Activated T-helper 1 cell treated with anti-CD3 and anti-CD28 coated beads, Interleukin-12 subunit alpha, Interleukin-12 subunit beta, Interleukin-2, Interleukin-4 antibody, amounts not matched to agents 30 ng/mL and 10 ng/mL and 1 ng/mL, durations not matched to agents 14 hours and 24 hours and 36 hours (primary cell): ENCODE data around the gene PLSCR4. TPM values are rescaled to one million over a fixed set of nuclear protein-coding genes. Genes with fewer than 3 reads are reported as not detected.
A peak's percentile ranks its signal among the peaks of the same experiment; 100 is the strongest.

ENCODE experiments used
- DNase-seq: peaks from one replicate; pipeline ENCODE4 v3.0.0; 2021; ENCODE audit warnings: low spot score
- H3K27ac Mint-ChIP-seq: one replicate; pipeline ENCODE4 v1.8.0; 2021; ENCODE audit warnings: mild to moderate bottlenecking, mixed read lengths
- H3K27me3 Mint-ChIP-seq: one replicate; pipeline ENCODE4 v1.8.0; 2022; ENCODE audit warnings: mild to moderate bottlenecking, moderate library complexity, mixed read lengths; ENCODE audit not compliant: insufficient read depth
- H3K36me3 Mint-ChIP-seq: one replicate; pipeline ENCODE4 v1.8.0; 2021; ENCODE audit warnings: low read depth, mixed read lengths
- H3K4me1 Mint-ChIP-seq: one replicate; pipeline ENCODE4 v1.8.0; 2021; ENCODE audit warnings: low read depth, mixed read lengths
- H3K4me3 Mint-ChIP-seq: one replicate; pipeline ENCODE4 v1.8.0; 2021; ENCODE audit warnings: mild to moderate bottlenecking, moderate library complexity, mixed read lengths
- H3K9me3 Mint-ChIP-seq: one replicate; pipeline ENCODE4 v1.8.0; 2021; ENCODE audit warnings: mixed read lengths
- intact Hi-C: fragments of 100-400 bp; cut with micrococcal nuclease; formaldehyde crosslinking; loops from one replicate; pipeline ENCODE4 v1.15.1; 2024
- total RNA-seq: library from RNA; stranded (reverse); gene quantifications from 2 replicates; pipeline ENCODE4 v1.2.3, GENCODE V29; 2022

The PLSCR4 gene
- total RNA-seq, 1 donor from 2014 or later = not detected

GRCh38 chr3:146177519-146177918 lies 73.4 kb downstream of the PLSCR4 start:
- no peak for DNase-seq
- H3K9me3 Mint-ChIP-seq = no peaks in the 10 kb centered on the region
- H3K4me1 Mint-ChIP-seq = no peaks in the 10 kb centered on the region
- intact Hi-C loops = no loop called here
- no peaks in the 10 kb centered on the region for H3K36me3 Mint-ChIP-seq
- peaks cover 3% of the 10 kb centered on the region for H3K27me3 Mint-ChIP-seq
- H3K27ac Mint-ChIP-seq = no peak overlapping the region
- no peak overlapping the region for H3K4me3 Mint-ChIP-seq

DNA sequence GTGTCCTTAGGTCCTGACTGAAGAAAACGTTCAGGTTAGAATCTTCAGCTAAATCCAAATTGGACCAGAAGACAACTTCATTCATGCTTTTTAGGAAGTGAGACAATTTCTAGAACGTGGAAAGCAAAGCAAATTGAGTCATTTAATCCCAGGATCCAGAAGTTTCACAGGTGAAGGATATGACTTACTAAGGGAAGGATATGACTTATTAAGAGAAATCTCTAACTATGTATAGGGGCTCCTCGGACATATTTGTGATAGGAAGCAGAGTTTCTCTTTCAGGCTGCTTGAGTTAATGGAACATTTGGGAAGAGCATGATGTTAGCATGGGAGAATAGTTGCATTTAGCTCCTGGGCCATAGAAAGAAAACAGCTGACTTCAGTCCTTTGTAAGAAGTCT lies 73.8 kb downstream of the PLSCR4 start:
- Mint-ChIP-seq H3K4me3 (no peak overlapping the region), H3K27ac (no peak overlapping the region), H3K36me3 (no peaks in the 10 kb centered on the region), H3K4me1 (no peaks in the 10 kb centered on the region), H3K27me3 (peaks cover 3% of the 10 kb centered on the region), H3K9me3 (no peaks in the 10 kb centered on the region)
- intact Hi-C loops = no loop called here
- no peak for DNase-seq

- intact Hi-C loops = no loop called here
- Mint-ChIP-seq H3K4me1 (no peaks in the 10 kb centered on the region), H3K27me3 (peaks cover 3% of the 10 kb centered on the region), H3K4me3 (no peak overlapping the region), H3K27ac (no peak overlapping the region), H3K9me3 (no peaks in the 10 kb centered on the region), H3K36me3 (no peaks in the 10 kb centered on the region)
- DNase-seq = no peak
These were observed 78.3 kb downstream of the PLSCR4 start for GRCh38 chr3:146172586-146172985.

DNA sequence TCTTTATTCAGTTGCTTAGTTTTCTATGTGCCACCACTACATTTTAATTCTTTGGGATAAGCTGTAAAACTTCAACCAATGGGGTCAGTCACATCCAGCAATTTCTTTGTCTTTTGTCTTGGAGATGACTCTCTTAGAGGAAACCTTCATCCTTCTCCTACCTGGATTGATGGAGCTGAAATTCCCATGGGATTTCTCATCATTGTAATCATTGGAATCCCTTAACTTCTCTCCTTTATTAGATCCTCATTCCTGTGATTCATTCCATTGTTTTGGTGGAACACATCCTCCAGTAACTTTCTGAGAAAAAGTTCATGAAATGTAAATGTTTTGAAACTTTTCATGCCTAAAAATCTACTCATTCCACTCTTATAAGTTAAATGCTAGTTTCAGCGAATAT lies 80.3 kb downstream of the PLSCR4 start:
- intact Hi-C loops = no loop called here
- Mint-ChIP-seq H3K4me1 (no peaks in the 10 kb centered on the region), H3K4me3 (no peak overlapping the region)

DNA sequence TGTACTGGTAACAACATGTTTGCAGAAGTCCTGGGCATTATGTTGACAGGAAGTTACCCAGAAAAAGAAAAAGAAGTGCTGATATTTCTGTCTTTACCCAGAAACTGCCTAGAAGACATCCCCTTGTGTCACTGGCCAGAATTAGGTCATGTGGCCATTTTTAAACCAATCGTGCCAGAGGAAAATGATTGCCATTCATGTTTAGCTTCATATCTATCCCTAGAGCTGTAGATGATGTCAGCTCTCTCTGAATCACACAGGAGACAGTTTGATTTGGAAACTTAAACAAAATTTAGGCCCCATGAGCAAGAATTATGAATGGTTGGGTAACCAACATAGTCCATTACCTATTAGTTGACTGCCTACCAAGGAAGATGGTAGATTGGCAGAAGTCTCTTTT lies 81.0 kb downstream of the PLSCR4 start:
- intact Hi-C loops = no loop called here
- Mint-ChIP-seq H3K36me3 (no peaks in the 10 kb centered on the region), H3K27me3 (peaks cover 10% of the 10 kb centered on the region), H3K4me1 (no peaks in the 10 kb centered on the region), H3K27ac (no peak overlapping the region), H3K9me3 (no peaks in the 10 kb centered on the region), H3K4me3 (no peak overlapping the region)
- DNase-seq = no peak

More for the DNA sequence above, 80.3 kb downstream of the PLSCR4 start:
- Mint-ChIP-seq H3K27ac (no peak overlapping the region), H3K36me3 (no peaks in the 10 kb centered on the region), H3K27me3 (peaks cover 5% of the 10 kb centered on the region), H3K9me3 (no peaks in the 10 kb centered on the region)
- DNase-seq = no peak

DNA sequence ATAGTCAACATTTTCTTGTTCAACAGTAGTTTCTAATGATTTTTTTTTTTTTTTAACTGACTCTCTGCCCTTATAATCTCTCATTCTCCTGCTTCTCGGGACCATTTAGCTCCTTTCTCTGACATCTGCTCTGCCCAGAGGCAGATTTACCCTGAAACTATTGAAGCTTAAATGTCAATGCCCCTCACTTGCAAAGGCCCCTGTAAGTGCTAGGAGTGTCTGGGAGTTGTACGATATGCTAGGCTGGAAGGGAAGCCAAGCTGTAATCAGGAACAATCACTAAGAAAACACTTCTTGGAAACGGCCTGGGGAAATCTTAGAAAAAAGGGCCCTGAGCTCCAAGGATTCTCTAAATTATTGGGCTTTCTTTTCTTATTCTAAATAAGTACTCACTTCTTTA lies 84.1 kb downstream of the PLSCR4 start:
- DNase-seq = no peak
- Mint-ChIP-seq H3K27me3 (peaks cover 30% of the 10 kb centered on the region), H3K4me1 (no peaks in the 10 kb centered on the region), H3K27ac (no peak overlapping the region), H3K4me3 (no peak overlapping the region), H3K36me3 (no peaks in the 10 kb centered on the region), H3K9me3 (no peaks in the 10 kb centered on the region)
- intact Hi-C loops = no loop called here

DNA sequence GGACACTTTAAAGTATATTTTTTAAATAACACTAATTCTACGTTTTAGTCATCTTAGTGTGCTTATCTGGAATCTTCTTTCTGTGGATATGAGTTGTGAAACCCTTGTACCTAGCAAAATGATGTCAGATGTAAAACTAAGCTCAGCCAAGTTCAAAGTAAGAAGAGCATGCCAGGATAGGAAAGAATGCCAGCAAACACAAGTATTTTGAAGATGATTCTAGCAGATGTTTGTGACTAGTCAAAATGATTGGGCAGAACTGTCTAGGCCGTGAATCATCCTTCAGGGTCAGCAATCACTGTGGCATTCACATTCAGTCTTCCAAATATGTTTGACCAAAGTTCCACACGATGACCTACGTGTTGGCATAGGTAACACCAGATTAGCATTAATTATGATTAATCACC lies 84.5 kb downstream of the PLSCR4 start:
- Mint-ChIP-seq H3K27me3 (peaks cover 34% of the 10 kb centered on the region), H3K4me1 (no peaks in the 10 kb centered on the region), H3K9me3 (no peaks in the 10 kb centered on the region), H3K27ac (no peak overlapping the region), H3K36me3 (no peaks in the 10 kb centered on the region), H3K4me3 (no peak overlapping the region)
- no peak for DNase-seq
- intact Hi-C loops = no loop called here

DNA sequence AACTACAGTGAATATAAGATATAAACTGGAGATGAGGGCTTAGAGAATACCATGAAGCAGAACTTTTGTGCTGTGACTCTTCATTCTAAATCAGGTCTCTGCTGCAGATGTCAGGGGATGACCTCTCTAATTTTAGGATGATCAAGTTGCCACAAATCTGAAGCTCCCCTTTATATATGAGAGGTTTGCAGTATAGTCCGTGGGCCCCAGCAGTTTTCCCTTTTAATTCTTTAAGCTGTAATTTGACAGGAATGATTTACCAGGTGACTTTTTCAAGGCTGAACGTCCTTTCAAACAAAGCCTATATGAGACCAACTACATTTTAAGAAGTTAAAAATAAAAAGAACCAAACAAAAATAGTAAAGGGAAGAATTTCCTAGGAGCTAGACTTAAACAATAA lies 85.0 kb downstream of the PLSCR4 start:
- Mint-ChIP-seq H3K9me3 (no peaks in the 10 kb centered on the region), H3K4me3 (no peak overlapping the region)

DNA sequence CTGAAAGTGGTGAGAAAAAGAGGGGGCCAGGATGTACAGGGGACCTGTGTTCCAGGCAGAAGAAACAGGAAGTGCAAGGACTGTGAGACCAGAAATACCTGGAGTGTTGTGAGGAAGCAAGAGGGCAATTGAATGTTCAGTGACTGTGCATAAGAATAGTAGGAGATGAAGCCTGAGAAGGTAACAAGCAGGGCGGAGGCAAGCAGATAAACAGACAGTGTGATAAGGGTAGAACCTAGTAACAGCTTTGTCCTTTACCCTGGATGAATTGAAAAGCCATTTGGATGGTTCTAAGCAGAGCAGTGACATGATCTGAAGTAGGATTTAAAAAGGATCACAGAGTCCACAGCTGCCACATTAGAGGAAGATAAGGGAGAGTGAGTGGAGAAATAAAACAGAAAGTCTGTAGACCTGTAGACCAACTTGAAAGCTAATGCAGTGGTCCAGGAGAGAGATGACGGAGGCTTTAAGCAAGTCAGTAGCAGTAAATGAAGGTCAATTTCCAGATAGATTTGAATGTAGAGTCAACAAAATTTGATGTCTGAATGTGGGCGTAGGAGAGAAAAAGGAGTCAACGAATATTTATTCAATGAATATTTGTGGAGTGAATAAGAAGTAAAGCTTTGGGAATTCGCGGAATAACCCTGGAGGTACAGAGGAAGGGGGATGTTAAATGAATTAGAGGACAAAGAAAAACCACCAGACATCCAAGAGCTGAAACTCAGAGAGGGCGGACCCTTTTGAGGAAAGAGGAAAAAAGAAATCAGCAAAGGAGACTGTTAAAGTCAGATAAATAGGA lies 85.7 kb downstream of the PLSCR4 start:
- peaks cover 41% of the 10 kb centered on the region for H3K27me3 Mint-ChIP-seq
- no peaks in the 10 kb centered on the region for H3K36me3 Mint-ChIP-seq
- no peak for DNase-seq
- H3K9me3 Mint-ChIP-seq = no peaks in the 10 kb centered on the region
- no peak overlapping the region for H3K4me3 Mint-ChIP-seq
- H3K4me1 Mint-ChIP-seq = peaks cover 4% of the 10 kb centered on the region
- H3K27ac Mint-ChIP-seq = no peak overlapping the region
- intact Hi-C loops = no loop called here

More for the DNA sequence above, 85.0 kb downstream of the PLSCR4 start:
- Mint-ChIP-seq H3K36me3 (no peaks in the 10 kb centered on the region), H3K27me3 (peaks cover 37% of the 10 kb centered on the region), H3K4me1 (no peaks in the 10 kb centered on the region), H3K27ac (no peak overlapping the region)
- intact Hi-C loops = no loop called here
- no peak for DNase-seq

DNA sequence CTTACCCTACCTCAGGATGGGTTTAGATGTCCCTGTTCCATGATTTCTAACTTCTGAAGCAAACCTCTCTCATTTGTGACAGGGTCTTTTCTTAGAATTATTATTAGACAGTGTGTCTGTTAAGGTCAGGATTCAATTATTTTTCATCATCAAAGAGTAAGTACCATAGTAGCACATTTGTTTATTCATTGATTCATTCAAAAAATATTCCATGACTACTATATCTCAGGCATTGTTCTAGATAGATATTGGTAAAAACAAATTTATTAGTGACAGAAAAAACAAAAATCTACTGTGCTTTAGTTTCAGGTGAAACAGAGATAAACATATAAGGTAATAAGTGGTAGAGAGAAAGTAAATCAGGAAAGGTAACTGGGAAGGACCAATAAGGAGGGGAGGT lies 86.4 kb downstream of the PLSCR4 start:
- Mint-ChIP-seq H3K9me3 (no peaks in the 10 kb centered on the region), H3K27ac (no peak overlapping the region), H3K4me3 (no peak overlapping the region), H3K36me3 (no peaks in the 10 kb centered on the region), H3K4me1 (peaks cover 10% of the 10 kb centered on the region), H3K27me3 (peaks cover 46% of the 10 kb centered on the region)
- intact Hi-C loops = no loop called here
- no peak for DNase-seq

- no peaks in the 10 kb centered on the region for H3K36me3 Mint-ChIP-seq
- no peaks in the 10 kb centered on the region for H3K9me3 Mint-ChIP-seq
- intact Hi-C loops = no loop called here
- H3K4me1 Mint-ChIP-seq = peaks cover 10% of the 10 kb centered on the region
- H3K4me3 Mint-ChIP-seq = no peak overlapping the region
- DNase-seq = no peak
- no peak overlapping the region for H3K27ac Mint-ChIP-seq
- H3K27me3 Mint-ChIP-seq = peaks cover 48% of the 10 kb centered on the region
These were observed 86.8 kb downstream of the PLSCR4 start for GRCh38 chr3:146164071-146164470.

- Mint-ChIP-seq H3K4me3 (peak overlapping the region; percentile 21), H3K27ac (no peak overlapping the region), H3K36me3 (no peaks in the 10 kb centered on the region), H3K9me3 (no peaks in the 10 kb centered on the region), H3K27me3 (peaks cover 50% of the 10 kb centered on the region), H3K4me1 (peaks cover 10% of the 10 kb centered on the region)
- no peak for DNase-seq
- intact Hi-C loops = no loop called here
These were observed 87.3 kb downstream of the PLSCR4 start for GRCh38 chr3:146163584-146163983.

GRCh38 chr3:146162561-146162960 lies 88.3 kb downstream of the PLSCR4 start:
- Mint-ChIP-seq H3K4me3 (peak overlapping the region; percentile 20), H3K9me3 (no peaks in the 10 kb centered on the region)

GRCh38 chr3:146161663-146162002 lies 89.3 kb downstream of the PLSCR4 start:
- no peak for DNase-seq
- intact Hi-C loops = no loop called here
- H3K4me1 Mint-ChIP-seq = peaks cover 10% of the 10 kb centered on the region
- H3K4me3 Mint-ChIP-seq = peak overlapping the region; percentile 43
- no peaks in the 10 kb centered on the region for H3K36me3 Mint-ChIP-seq
- H3K9me3 Mint-ChIP-seq = no peaks in the 10 kb centered on the region
- no peak overlapping the region for H3K27ac Mint-ChIP-seq
- H3K27me3 Mint-ChIP-seq = peaks cover 48% of the 10 kb centered on the region

More at GRCh38 chr3:146162561-146162960, 88.3 kb downstream of the PLSCR4 start:
- no peak overlapping the region for H3K27ac Mint-ChIP-seq
- peaks cover 10% of the 10 kb centered on the region for H3K4me1 Mint-ChIP-seq
- intact Hi-C loops = no loop called here
- H3K27me3 Mint-ChIP-seq = peaks cover 50% of the 10 kb centered on the region
- H3K36me3 Mint-ChIP-seq = no peaks in the 10 kb centered on the region
- DNase-seq = no peak
